ENCODE measurements around the gene GNS. TPM values are rescaled to one million over a fixed set of nuclear protein-coding genes. Genes with fewer than 3 reads are reported as not detected.

The GNS gene
- total RNA-seq, 1 experiment from 2014 or later = 57.5 TPM

DNA sequence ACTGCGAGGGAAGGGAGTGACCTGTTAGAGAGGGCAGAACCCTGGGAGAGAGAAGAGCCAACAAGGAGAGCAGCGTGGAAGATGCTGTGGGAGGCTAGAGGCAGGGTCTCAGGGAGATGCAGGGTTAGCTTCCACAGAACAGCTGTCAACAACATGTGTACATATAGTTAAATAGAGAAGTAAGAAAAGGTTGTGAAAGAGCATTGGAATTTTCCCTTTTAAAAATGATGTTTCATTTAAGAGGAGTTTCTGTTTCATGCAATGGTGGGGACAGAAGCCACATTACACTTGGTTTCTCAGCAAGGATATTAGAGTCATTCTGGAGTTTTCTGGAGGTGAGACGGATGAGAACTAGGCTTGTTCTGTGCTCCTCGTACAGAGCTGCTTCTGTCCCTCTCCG, 41.4 kb upstream of the GNS start:
- no peaks in the 10 kb centered on the region for H3K4me1 ChIP-seq (ENCODE audit: insufficient read depth, low read length, poor library complexity, severe bottlenecking)
- no peaks in the 10 kb centered on the region for H3K9me3 ChIP-seq (ENCODE audit: low read depth, low read length, poor library complexity, severe bottlenecking)
- POLR2A ChIA-PET (ENCODE audit: low non-redundant PET) = no interaction called here
- H3K27ac ChIP-seq (ENCODE audit: low read depth, low read length, poor library complexity, severe bottlenecking) = no peak overlapping the region
- intact Hi-C loops (cut with micrococcal nuclease; ENCODE audit: unreplicated experiment) = loop anchor here (5.0 kb wide), 2 partner anchors 307 to 322 kb away; partner anchors contain the start of gene WIF1
- H3K36me3 ChIP-seq (ENCODE audit: insufficient read depth, low read length, poor library complexity, severe bottlenecking) = no peaks in the 10 kb centered on the region
- CTCF ChIA-PET = no interaction called here
- no TSS peak for BruUV-seq (replicated peaks)
- no peak for DNase-seq (ENCODE audit: low spot score)
- no peak overlapping the region for H3K4me3 ChIP-seq (ENCODE audit: low read depth, low read length, poor library complexity, severe bottlenecking)
- no peak for TF ChIP-seq EZH2 (IDR thresholded peaks at IDR 0.05; ENCODE audit: borderline replicate concordance, low read depth, low read length, poor library complexity, severe bottlenecking)
- TF ChIP-seq, protein P1, sequence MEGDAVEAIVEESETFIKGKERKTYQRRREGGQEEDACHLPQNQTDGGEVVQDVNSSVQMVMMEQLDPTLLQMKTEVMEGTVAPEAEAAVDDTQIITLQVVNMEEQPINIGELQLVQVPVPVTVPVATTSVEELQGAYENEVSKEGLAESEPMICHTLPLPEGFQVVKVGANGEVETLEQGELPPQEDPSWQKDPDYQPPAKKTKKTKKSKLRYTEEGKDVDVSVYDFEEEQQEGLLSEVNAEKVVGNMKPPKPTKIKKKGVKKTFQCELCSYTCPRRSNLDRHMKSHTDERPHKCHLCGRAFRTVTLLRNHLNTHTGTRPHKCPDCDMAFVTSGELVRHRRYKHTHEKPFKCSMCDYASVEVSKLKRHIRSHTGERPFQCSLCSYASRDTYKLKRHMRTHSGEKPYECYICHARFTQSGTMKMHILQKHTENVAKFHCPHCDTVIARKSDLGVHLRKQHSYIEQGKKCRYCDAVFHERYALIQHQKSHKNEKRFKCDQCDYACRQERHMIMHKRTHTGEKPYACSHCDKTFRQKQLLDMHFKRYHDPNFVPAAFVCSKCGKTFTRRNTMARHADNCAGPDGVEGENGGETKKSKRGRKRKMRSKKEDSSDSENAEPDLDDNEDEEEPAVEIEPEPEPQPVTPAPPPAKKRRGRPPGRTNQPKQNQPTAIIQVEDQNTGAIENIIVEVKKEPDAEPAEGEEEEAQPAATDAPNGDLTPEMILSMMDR (conservative IDR thresholded peaks at IDR 0.05; ENCODE audit: low read depth, low read length) = no peak
- H3K27me3 ChIP-seq (replicated peaks; ENCODE audit: insufficient read depth, low read depth, low read length, poor library complexity) = no peaks in the 10 kb centered on the region

DNA sequence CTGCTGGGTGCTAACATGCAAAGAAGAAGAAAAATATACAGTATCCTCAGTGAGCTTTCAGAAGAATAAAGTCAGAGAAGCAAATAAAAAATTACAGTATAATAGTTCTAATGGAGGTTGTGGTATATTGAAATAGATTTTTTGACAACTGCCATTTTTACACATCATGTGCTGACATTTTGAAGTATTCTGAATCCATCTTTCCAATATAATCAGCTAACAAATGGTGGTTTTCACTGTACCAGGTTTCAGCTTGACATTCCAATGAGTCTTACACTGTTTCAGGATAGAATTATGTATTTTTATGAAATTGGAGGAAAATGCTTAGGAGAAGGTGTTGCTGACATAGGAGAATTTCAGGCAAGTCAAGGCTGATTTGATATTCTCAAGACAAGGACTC, 39.0 kb upstream of the GNS start:
- DNase-seq (ENCODE audit: low spot score) = no peak
- Histone ChIP-seq H3K27ac (ENCODE audit: low read depth, low read length, poor library complexity, severe bottlenecking) (no peak overlapping the region), H3K9me3 (ENCODE audit: low read depth, low read length, poor library complexity, severe bottlenecking) (no peaks in the 10 kb centered on the region), H3K4me1 (ENCODE audit: insufficient read depth, low read length, poor library complexity, severe bottlenecking) (no peaks in the 10 kb centered on the region), H3K4me3 (ENCODE audit: low read depth, low read length, poor library complexity, severe bottlenecking) (no peak overlapping the region), H3K27me3 (replicated peaks; ENCODE audit: insufficient read depth, low read depth, low read length, poor library complexity) (no peaks in the 10 kb centered on the region), H3K36me3 (ENCODE audit: insufficient read depth, low read length, poor library complexity, severe bottlenecking) (no peaks in the 10 kb centered on the region)
- ChIA-PET CTCF (no interaction called here), POLR2A (ENCODE audit: low non-redundant PET) (no interaction called here)
- BruUV-seq (replicated peaks) = no TSS peak
- intact Hi-C loops (cut with micrococcal nuclease; ENCODE audit: unreplicated experiment) = no loop called here
- TF ChIP-seq, protein P1 (conservative IDR thresholded peaks at IDR 0.05; ENCODE audit: low read depth, low read length) = no peak
- no peak for TF ChIP-seq EZH2 (IDR thresholded peaks at IDR 0.05; ENCODE audit: borderline replicate concordance, low read depth, low read length, poor library complexity, severe bottlenecking)

DNA sequence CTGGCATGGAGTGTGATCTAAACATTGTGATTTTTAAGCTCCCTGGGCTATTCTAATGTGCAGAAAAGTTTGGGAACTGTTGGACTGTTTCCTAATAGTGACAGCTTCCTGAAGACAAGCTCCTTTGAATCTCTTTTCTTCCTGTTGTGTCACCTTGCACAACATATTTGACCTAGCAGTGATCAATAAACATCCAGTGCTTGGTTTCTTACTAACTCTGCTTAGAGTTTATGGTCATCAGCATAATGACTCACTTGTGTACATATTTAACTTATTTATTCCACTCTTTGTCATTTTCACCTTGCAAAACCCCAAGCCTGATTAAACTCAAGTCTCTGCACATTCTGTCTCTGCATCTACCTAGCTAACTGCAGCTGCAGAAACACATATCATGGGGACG, 38.0 kb upstream of the GNS start:
- Histone ChIP-seq H3K36me3 (ENCODE audit: insufficient read depth, low read length, poor library complexity, severe bottlenecking) (no peaks in the 10 kb centered on the region), H3K4me1 (ENCODE audit: insufficient read depth, low read length, poor library complexity, severe bottlenecking) (no peaks in the 10 kb centered on the region), H3K27me3 (replicated peaks; ENCODE audit: insufficient read depth, low read depth, low read length, poor library complexity) (no peaks in the 10 kb centered on the region), H3K4me3 (ENCODE audit: low read depth, low read length, poor library complexity, severe bottlenecking) (no peak overlapping the region), H3K9me3 (ENCODE audit: low read depth, low read length, poor library complexity, severe bottlenecking) (no peaks in the 10 kb centered on the region), H3K27ac (ENCODE audit: low read depth, low read length, poor library complexity, severe bottlenecking) (no peak overlapping the region)
- TF ChIP-seq, protein P1 (conservative IDR thresholded peaks at IDR 0.05; ENCODE audit: low read depth, low read length) = no peak
- TF ChIP-seq EZH2 (IDR thresholded peaks at IDR 0.05; ENCODE audit: borderline replicate concordance, low read depth, low read length, poor library complexity, severe bottlenecking) = no peak
- CTCF ChIA-PET = interaction anchor here (0.7 kb wide), 1 partner anchor 16 kb away, joined by 9 read pairs; no protein-coding TSS in a partner anchor
- no TSS peak for BruUV-seq (replicated peaks)
- no peak for DNase-seq (ENCODE audit: low spot score)
- POLR2A ChIA-PET (ENCODE audit: low non-redundant PET) = no interaction called here
- intact Hi-C loops (cut with micrococcal nuclease; ENCODE audit: unreplicated experiment) = no loop called here

Measured in A673 (cell line).